K562 (cell line): Measurements from ENCODE around the gene TXNIP. TPM values are rescaled to one million over a fixed set of nuclear protein-coding genes. Genes with fewer than 3 reads are reported as not detected.

ENCODE experiments used
- ATAC-seq: fragments of 200-7000 bp; cut with Tn5 transposase; 3 replicates; pipeline ENCODE4 v1.9.1; 2020; ENCODE audit warnings: moderate library complexity
- BruUV-seq: library from RNA; stranded (reverse); fragments of 400-500 nt; replicated peaks from 2 replicates; lab custom pipeline; 2021; lab: Mats Ljungman, UMichigan
- CTCF ChIA-PET: fragments of 300-600 bp; formaldehyde crosslinking; extraction: SDS; loops from one replicate; lab custom pipeline; 2021; ENCODE audit warnings: low intra/inter-chr PET ratio; lab: Yijun Ruan, JAX
- POLR2A ChIA-PET: fragments of 300-600, 350-650 bp; sonication (Branson Sonifier 250); formaldehyde crosslinking; extraction: SDS; loops from one replicate; lab custom pipeline; 2021; ENCODE audit warnings: antibody characterized with exemption, inconsistent platforms; lab: Yijun Ruan, JAX
- DNase-seq, 4 experiments: peaks; one replicate each; pipeline versions ENCODE4 v3.0.0 to v3.0.0-alpha.2; 2011 to 2018; ENCODE audit warnings: low spot score in 3 of 4, mixed read lengths in 3 of 4; ENCODE audit errors: extremely low read depth in 1 of 4
- FAIRE-seq: peaks from 2 replicates; lab custom pipeline; 2011; peaks lifted over from hg19 to GRCh38; lab: Jason Lieb, UNC
- H2AFZ ChIP-seq: 2 replicates; pipeline ENCODE4 v1.6.0; 2011; ENCODE audit warnings: low read depth, low read length, control low read depth, inconsistent platforms
- H3K27ac ChIP-seq: fragments of 200-600 bp; 3 replicates; pipeline ENCODE4 v1.8.0; 2011; ENCODE audit warnings: low read depth, mild to moderate bottlenecking, control low read depth, inconsistent platforms, low read length, moderate library complexity, mixed read lengths; ENCODE audit errors: extremely low read depth
- H3K27me3 ChIP-seq, 2 experiments: fragments of 300-600 bp in 1 of 2; 2 replicates in 1 of 2; 3 replicates in 1 of 2; pipeline versions ENCODE4 v1.6.0 to v1.8.0; 2011; ENCODE audit warnings: inconsistent platforms in 2 of 2, low read length in 2 of 2, mild to moderate bottlenecking in 1 of 2, mixed read lengths in 1 of 2, moderate library complexity in 1 of 2; ENCODE audit not compliant: control insufficient read depth in 2 of 2, insufficient read depth in 2 of 2
- H3K36me3 ChIP-seq: fragments of 300-600 bp; 3 replicates; pipeline ENCODE4 v1.8.0; 2011; ENCODE audit warnings: mild to moderate bottlenecking, low read length, inconsistent platforms; ENCODE audit not compliant: control insufficient read depth, insufficient read depth
- H3K4me1 ChIP-seq, 2 experiments: fragments of 200-600 bp in 1 of 2; replicated peaks in 1 of 2; 2 replicates in 1 of 2; 3 replicates in 1 of 2; pipeline versions ENCODE4 v1.5.1 to v1.8.0; 2011; ENCODE audit warnings: inconsistent platforms in 2 of 2, low read length in 2 of 2, mild to moderate bottlenecking in 1 of 2, mixed read lengths in 1 of 2, moderate library complexity in 1 of 2; ENCODE audit not compliant: control insufficient read depth in 2 of 2, insufficient read depth in 2 of 2
- H3K4me2 ChIP-seq: 2 replicates; pipeline ENCODE4 v1.6.1; 2011; ENCODE audit warnings: low read length, control low read depth, inconsistent platforms, mixed read lengths; ENCODE audit not compliant: insufficient read depth
- H3K4me3 ChIP-seq: fragments of 200-600 bp; sonication (generic), shearing (Covaris generic); 2 replicates; pipeline ENCODE4 v1.5.1; 2016; ENCODE audit warnings: control low read depth, inconsistent platforms
- H3K79me2 ChIP-seq: fragments of 200-600 bp; 3 replicates; pipeline ENCODE4 v1.8.0; 2011; ENCODE audit warnings: low read length, inconsistent platforms; ENCODE audit not compliant: control insufficient read depth, insufficient read depth
- H3K9ac ChIP-seq, 2 experiments: 2 replicates each; pipeline versions ENCODE4 v1.6.0 to v1.6.1; 2011; ENCODE audit warnings: low read depth in 2 of 2, low read length in 2 of 2, control low read depth in 1 of 2, inconsistent platforms in 1 of 2, mild to moderate bottlenecking in 1 of 2, mixed read lengths in 1 of 2; ENCODE audit not compliant: insufficient read depth in 1 of 2
- H3K9me1 ChIP-seq: one replicate; pipeline ENCODE4 v1.6.0; 2011; ENCODE audit warnings: inconsistent platforms, mild to moderate bottlenecking, low read length, moderate library complexity; ENCODE audit not compliant: control insufficient read depth, insufficient read depth
- H3K9me3 ChIP-seq: replicated peaks from 2 replicates; pipeline ENCODE4 v1.5.1; 2011; ENCODE audit warnings: low read depth, low read length, inconsistent platforms; ENCODE audit not compliant: control insufficient read depth, insufficient read depth
- H4K20me1 ChIP-seq: replicated peaks from 2 replicates; pipeline ENCODE4 v1.6.1; 2011; ENCODE audit warnings: low read length, inconsistent platforms, mixed read lengths; ENCODE audit not compliant: control insufficient read depth, insufficient read depth
- CBFA2T2 ChIP-seq: fragments of 450-650 bp; conservative IDR thresholded peaks from 2 replicates; pipeline ENCODE4 v1.6.1; 2017; ENCODE audit warnings: mild to moderate bottlenecking
- HCFC1 ChIP-seq: IDR thresholded peaks from 2 replicates; pipeline ENCODE4 v1.6.1; 2012; ENCODE audit warnings: low read depth, low read length, improper control_type of control experiment
- HOXB6 ChIP-seq: fragments of 250-450 bp; sonication (Bioruptor Pico); IDR thresholded peaks from 2 replicates; pipeline ENCODE4 v1.5.1; 2022; ENCODE audit warnings: mild to moderate bottlenecking, borderline replicate concordance
- POLR3A ChIP-seq: IDR thresholded peaks from 2 replicates; pipeline ENCODE4 v1.6.1; 2011; ENCODE audit warnings: borderline replicate concordance, mild to moderate bottlenecking, moderate library complexity; ENCODE audit not compliant: insufficient read length, insufficient read depth; ENCODE audit errors: extremely low read depth
- REST ChIP-seq, 2 experiments: fragments of 450-650 bp; formaldehyde crosslinking in 1 of 2; IDR thresholded peaks; 2 replicates each; pipeline versions ENCODE4 v1.4.0 to v1.6.1; 2014 to 2020; ENCODE audit warnings: mild to moderate bottlenecking in 2 of 2, borderline replicate concordance in 1 of 2, low read depth in 1 of 2
- TOE1 ChIP-seq, 2 experiments: fragments of 450-650 bp in 1 of 2; sonication (generic) in 1 of 2; formaldehyde crosslinking in 1 of 2; IDR thresholded peaks; 2 replicates each; pipeline versions ENCODE4 v1.7.1 to v1.8.0; 2016 to 2022; ENCODE audit warnings: borderline replicate concordance in 2 of 2, mild to moderate bottlenecking in 2 of 2, antibody characterized with exemption in 1 of 2, inconsistent platforms in 1 of 2, low read depth in 1 of 2, missing genetic modification reagents in 1 of 2, moderate library complexity in 1 of 2
- USF1 ChIP-seq: sonication (generic); formaldehyde crosslinking; IDR thresholded peaks from 2 replicates; pipeline ENCODE4 v1.9.0; 2022; ENCODE audit warnings: mild to moderate bottlenecking, missing genetic modification reagents
- WGBS: fragments of 100-300 bp; shearing (Covaris generic); methylation state at CpG from one replicate; pipeline ENCODE4 v1.1.6; 2016; ENCODE audit warnings: low coverage, mixed read lengths; ENCODE audit not compliant: insufficient coverage; ENCODE audit errors: missing lambda C conversion rate; 5-methylcytosine and 5-hydroxymethylcytosine counted together
- in situ Hi-C: fragments of 300-500 bp; cut with MboI; formaldehyde crosslinking; loops from 4 replicates; pipeline ENCODE4 v1.15.0; 2018; ENCODE audit warnings: inconsistent platforms, mixed read lengths
- intact Hi-C: fragments of 100-400 bp; cut with micrococcal nuclease; formaldehyde crosslinking; loops from 2 replicates; pipeline ENCODE4 v1.14.2; 2022
- polyA plus RNA-seq, 8 experiments: library from polyadenylated mRNA; depleted of rRNA in 4 of 8; stranded (reverse) in 5 of 8; unstranded in 3 of 8; fragments of >200 nt; fragmentation: Nextera tagmentation in 2 of 8; fragmentation: Illumina TruSeq in 1 of 8; extraction: Ambion mirVana in 2 of 8; extraction: Trizol in 1 of 8; gene quantifications; 2 replicates each; pipeline versions ENCODE4 v1.2.1 to v1.2.3, GENCODE V29; 2011 to 2014; ENCODE audit warnings: inconsistent platforms in 1 of 8, missing spikeins in 1 of 8
- total RNA-seq, 7 experiments: library from RNA; depleted of rRNA in 6 of 7; stranded (reverse); fragments of >200 nt in 6 of 7; fragmentation: Illumina TruSeq in 2 of 7; extraction: Trizol in 2 of 7; gene quantifications; 2 replicates each; pipeline versions ENCODE4 v1.2.1 to v1.2.3, GENCODE V29; 2011 to 2021; ENCODE audit warnings: low replicate concordance in 1 of 7
- TF ChIP-seq, protein P1 (sequence below): fragments of 250-450 bp; sonication (Bioruptor Pico); IDR thresholded peaks from 2 replicates; pipeline ENCODE4 v1.8.0; 2021; ENCODE audit warnings: borderline replicate concordance, mild to moderate bottlenecking, moderate library complexity; ENCODE audit not compliant: poor library complexity, severe bottlenecking

Gene TXNIP
- total and polyA plus RNA-seq, 9 of the 15 experiments (the other 6 are each of a cell fraction or from before 2014, with no cell fraction given) = 120 to 499 (median 257) TPM

DNA sequence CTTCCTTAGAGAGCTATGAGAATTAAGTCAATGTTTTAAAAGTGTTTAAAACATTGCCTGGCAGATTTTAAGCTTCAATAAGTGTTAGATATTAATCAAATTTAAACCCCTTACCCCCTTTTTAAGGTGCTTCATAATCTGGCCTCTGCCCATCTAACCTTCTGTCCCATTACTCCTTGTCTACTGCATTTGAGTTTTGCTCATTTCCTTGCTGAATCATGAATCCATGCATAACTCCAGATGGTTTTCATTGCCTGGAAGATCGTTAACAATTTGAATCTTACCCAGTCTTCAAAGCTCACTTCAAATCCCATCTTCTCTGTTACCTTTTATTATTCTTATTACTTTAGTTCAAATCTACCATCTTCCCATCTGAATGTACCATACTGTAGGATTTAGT lies 20.5 kb upstream of the TXNIP start (continued):
- no peak for TF ChIP-seq HOXB6 (CRISPR knock-in tag)
- TF ChIP-seq, protein P1, sequence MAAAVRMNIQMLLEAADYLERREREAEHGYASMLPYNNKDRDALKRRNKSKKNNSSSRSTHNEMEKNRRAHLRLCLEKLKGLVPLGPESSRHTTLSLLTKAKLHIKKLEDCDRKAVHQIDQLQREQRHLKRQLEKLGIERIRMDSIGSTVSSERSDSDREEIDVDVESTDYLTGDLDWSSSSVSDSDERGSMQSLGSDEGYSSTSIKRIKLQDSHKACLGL (CRISPR knock-in tag) = no peak

DNA sequence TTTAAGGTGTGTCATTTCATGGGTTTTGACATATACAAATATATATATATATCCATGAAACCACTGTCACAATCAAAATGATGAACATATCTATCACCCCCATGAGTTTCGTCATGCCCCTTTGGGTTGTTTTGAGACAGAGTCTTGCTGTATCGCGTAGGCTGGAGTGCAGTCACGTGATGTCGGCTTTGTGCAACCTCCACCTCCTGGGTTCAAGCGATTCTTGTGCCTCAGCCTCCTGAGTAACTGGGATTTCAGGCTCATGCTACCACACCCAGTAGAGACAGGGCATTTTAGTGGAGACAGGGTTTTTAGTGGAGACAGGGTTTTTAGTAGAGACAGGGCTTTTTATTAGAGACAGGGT lies 17.2 kb upstream of the TXNIP start:
- in situ Hi-C loops (loop anchor here (5.0 kb wide), 1 partner anchor 166 kb away; the partner anchor contains the start of gene NUDT17), intact Hi-C loops (loop anchor here (1.0 to 10.0 kb wide), 3 partner anchors 122 to 289 kb away; partner anchors contain the start of gene NUDT17)
- Histone ChIP-seq H3K36me3 (no peaks in the 10 kb centered on the region), H2AFZ (peak overlapping the region; percentile 21; the same call in 1 of the 2 replicates), H3K4me1 (peaks cover 2 to 6% of the 10 kb centered on the region in 2 experiments), H3K27me3 (no peaks in the 10 kb centered on the region), H3K9me3 (no peaks in the 10 kb centered on the region), H3K9me1 (no peaks in the 10 kb centered on the region), H4K20me1 (no peaks in the 10 kb centered on the region), H3K79me2 (no peaks in the 10 kb centered on the region), H3K9ac (no peak overlapping the region), H3K4me3 (no peak overlapping the region), H3K4me2 (peak overlapping the region; percentile 31; the same call in 1 of the 2 replicates), H3K27ac (no peak overlapping the region)
- no peak for DNase-seq
- no TSS peak for BruUV-seq
- POLR2A ChIA-PET = interaction anchor here (0.7 kb wide), 1 partner anchor 98 kb away, joined by 3 read pairs; no protein-coding TSS in a partner anchor
- 40% methylated on average over 6 of the region's 6 CpGs for WGBS
- CTCF ChIA-PET = interaction anchor here (0.5 to 3.7 kb wide), 6 partner anchors 36 to 263 kb away, joined by 3 to 32 read pairs (median 10); partner anchors contain the start of gene NUDT17
- FAIRE-seq = no peak
- ATAC-seq = no peak
- TF ChIP-seq HCFC1 (no peak), TOE1 (IDR thresholded peaks at IDR 0.05; ENCODE audit: borderline replicate concordance) (peak; percentile 62), TOE1 (CRISPR knock-in tag; IDR thresholded peaks at IDR 0.05; ENCODE audit: borderline replicate concordance, low read depth) (no peak), POLR3A (no peak), CBFA2T2 (0 out of 2 replicates have a peak, but pooled peaks have one; percentile 20), USF1 (CRISPR knock-in tag) (peak; percentile 69), REST (IDR thresholded peaks at IDR 0.05; ENCODE audit: borderline replicate concordance) (no peak), REST (CRISPR knock-in tag; IDR thresholded peaks at IDR 0.05; ENCODE audit: low read depth) (no peak)
